Hematopoietic multipotent progenitor cell treated with erythropoietin and hydrocortisone succinate and interleukin-3 and kit ligand, for 8 days (in vitro differentiated cells): ENCODE measurements around the gene SOCS1.

ENCODE experiments used
- DNase-seq: peaks from one replicate; pipeline ENCODE4 v3.0.0-alpha.2; 2015

SOCS1 gene

GRCh38 chr16:11259655-11260595 lies 3.9 kb upstream of the SOCS1 start:
- no peak for DNase-seq

GRCh38 chr16:11258553-11259492 lies 2.8 kb upstream of the SOCS1 start:
- peak; percentile 37 for DNase-seq

DNA sequence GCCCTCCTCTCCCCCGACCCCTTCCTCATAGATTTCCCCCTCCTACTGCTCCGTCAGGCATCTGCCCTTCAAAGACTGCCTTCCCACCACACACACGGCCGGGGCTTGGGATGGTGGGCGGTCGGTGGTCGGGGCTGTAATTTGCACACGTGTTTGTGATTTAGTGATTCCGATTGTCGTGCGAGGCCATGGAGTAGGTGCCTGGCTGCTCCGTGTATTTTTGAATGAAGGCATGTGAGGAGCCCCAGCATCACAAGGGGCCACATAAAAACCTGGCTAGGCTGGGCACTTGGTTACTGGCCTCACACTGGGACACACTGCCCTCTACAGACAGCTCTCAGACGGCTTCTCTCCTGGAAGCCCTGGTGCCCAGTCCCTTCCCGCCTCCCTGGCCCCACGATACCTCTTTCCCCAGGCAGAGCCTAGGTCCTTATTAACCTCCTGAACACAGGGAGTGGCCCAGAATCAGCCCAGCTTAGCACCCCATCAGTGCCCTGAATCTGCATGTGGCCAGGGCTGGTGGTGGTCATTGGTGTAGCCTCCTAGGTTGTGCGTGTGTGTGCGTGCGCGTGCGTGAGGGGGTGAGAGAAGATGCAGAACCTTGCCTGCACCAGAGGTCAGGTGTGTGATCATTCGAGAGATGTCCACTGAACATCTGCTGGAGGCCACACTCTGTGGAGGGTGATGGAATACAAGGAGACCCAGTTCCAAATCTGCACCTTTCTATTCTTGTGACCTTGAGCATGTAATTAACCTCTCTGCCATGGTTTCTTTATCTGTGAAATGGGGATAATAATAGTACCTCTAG lies 1.3 kb upstream of the SOCS1 start:
- peak; percentile 89 for DNase-seq

DNA sequence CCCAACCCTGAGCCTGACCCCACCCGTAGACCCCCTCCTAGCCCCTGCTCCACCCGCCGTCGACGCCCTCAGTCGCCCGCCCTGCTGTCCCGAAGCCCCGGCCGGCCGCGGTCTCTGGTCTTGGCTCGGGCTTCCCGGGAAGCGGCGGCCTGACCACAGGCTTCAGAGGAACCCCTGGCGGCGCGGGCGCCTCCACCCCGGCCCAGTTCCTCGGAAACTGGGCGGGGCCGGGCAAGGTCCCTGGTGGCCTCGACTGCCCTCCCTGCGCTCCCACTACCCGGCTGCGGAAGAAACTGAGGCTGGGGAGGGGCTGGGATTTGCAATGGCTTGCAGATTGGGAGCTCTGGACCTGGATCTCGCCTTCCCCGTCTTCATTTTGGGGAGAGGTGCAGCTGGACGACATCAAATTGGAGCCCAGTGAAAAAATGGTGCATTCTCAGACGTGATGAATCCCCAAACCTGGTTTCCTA lies 692 bp upstream of the SOCS1 start:
- DNase-seq: no peak

DNA sequence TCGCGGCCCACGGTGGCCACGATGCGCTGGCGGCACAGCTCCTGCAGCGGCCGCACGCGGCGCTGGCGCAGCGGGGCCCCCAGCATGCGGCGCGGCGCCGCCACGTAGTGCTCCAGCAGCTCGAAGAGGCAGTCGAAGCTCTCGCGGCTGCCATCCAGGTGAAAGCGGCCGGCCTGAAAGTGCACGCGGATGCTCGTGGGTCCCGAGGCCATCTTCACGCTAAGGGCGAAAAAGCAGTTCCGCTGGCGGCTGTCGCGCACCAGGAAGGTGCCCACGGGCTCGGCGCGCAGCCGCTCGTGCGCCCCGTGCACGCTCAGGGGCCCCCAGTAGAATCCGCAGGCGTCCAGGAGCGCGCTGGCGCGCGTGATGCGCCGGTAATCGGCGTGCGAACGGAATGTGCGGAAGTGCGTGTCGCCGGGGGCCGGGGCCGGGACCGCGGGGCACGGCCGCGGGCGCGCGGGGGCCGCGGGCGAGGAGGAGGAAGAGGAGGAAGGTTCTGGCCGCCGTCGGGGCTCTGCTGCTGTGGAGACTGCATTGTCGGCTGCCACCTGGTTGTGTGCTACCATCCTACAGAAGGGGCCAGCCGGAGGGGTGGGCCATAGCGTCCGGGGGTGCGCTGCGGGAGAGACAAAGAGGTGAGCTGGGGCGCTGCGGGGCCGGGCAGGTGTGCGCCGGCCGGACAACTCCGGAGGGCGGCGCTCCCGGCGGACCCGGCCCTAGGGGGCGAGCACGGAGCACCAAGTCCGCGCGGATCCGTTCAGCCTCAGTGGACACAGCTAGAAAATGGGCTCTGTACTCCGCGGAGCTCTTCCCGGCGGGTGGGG lies 879 bp downstream of the SOCS1 start:
- DNase-seq: peak; percentile 50

- no peak for DNase-seq
These were observed 1.8 kb downstream of the SOCS1 start for GRCh38 chr16:11253995-11254912.

- no peak for DNase-seq
These were observed 2.7 kb downstream of the SOCS1 start for GRCh38 chr16:11253009-11253994.

- no peak for DNase-seq
These were observed 3.5 kb downstream of the SOCS1 start for GRCh38 chr16:11252482-11252931.

DNA sequence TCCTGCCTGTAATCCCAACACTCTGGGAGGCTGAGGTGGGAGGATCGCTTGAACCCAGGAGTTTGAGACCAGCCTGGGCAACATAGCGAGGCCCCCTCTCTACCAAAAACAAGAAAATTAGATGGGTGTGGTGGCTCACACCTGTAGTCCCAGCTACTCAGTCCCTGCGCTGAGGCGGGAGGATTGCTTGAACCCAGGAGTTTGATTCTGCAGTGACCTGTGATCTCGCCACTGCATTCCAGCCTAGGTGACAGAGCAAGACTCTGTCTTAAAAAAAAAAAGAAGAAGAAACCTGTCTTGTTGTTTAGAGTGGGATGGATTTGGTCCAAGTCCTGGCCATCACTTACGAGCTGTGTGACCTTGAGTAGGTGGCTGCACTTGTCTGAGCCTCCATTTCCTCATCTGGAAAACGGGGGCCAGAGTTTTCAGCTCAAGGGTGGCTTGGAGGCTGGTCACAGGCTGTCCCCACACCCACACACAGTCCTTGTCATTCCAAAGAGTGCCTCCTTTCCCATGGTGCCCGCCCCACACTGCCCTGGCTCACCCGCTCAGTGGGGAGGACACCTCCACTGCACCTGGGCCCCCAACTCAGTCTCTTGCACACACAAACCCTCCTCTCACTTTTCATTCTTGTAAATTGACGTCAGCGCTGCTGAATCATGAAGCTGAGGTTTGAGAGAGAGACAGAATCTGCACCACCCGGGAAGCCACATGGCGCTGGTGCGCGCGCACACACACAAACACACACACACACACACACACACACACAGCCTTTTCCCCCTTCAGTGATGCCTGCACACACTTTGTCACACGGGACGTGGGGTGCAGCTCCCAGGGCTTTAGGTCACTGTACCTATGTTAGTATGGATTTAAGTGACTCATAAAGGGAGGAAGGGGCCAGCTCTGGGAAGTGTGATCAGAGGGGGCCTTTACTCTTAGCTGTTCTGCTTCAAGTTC lies 4.2 kb downstream of the SOCS1 start:
- no peak for DNase-seq

DNA sequence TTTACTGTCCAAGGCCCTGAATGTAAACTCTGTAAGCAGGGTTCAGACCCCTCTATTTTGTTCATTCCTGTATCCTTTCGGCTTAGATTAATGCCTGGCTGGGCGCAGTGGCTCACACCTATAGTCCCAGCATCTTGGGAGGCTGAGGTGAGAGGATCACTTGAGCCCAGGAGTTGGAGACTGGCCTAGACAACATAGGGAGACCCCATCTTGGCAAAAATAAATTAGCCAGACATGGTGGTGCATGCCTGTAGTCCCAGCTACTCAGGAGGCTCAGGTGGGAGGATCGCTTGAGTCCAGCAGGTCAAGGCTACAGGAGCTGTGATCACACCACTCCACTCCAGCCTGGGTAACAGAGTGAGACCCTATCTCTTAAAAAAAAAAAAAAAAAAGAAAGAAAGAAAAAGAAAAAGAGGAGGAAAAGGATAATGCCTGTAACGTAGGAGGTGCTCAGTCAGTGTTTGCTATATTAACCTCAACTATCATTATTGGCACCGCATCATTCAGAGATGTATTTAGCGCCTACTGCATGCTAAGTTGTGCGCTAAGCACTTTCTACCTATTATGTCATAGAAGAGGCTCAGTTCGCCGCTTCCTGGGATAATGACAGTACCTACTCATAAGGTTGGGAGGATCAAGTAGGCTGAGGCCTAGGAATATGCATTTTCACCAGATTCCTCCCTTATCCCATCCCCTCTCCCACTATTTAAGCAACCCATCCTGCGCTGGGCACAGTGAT lies 5.0 kb downstream of the SOCS1 start:
- no peak for DNase-seq

DNA sequence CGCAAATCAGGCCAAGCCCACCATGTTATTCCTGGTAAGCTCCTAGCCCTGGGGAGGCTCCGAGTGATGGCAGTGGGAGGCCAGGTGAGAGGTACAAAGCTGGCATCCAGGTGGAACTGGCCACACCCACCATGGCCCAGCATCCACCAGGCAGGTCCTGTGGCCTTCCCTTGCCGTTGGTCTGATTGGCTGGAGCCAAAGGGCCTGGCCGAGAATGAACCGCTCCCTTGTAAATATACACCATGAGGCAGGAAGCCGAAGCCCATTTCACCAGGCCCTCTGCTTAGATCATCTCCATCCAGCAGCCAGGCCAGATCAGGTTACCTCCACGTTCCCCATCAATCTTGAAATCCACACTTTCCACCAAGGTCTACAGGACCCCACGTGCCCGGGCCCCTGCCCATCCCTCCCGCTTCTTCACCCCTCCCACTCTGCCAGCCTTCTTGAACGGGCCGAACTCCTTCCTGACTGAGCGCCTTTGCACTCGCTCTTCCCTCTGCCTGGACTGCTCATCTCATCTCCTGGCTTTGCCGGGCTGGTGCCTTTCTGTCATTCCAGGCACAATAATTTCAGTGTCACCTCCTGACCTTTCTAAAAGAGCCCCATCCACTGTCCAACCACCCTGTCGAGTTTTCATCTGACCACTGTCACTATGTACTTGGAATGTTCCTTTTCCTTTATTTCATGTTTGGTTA lies 5.8 kb downstream of the SOCS1 start:
- DNase-seq: no peak

GRCh38 chr16:11249233-11250061 lies 6.6 kb downstream of the SOCS1 start:
- DNase-seq: no peak

DNA sequence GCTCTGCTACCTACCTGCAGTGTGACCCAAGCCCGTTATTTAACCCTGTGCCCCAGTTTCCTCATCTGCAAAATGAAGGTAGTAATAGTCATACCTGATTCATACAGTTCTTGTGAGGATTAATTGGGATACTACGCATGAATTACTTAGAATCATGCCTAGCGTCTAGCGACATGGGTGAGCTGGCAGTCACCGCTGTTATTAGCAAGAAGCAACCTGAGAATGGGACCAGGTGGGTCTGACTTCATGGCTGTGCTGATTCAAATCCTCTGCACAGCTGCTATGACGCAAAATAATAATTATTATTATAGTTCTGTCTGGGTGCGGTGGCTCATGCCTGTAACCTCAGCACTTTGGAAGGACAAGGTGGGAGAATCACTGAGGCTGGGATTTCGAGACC lies 7.9 kb downstream of the SOCS1 start:
- DNase-seq: no peak

- DNase-seq: no peak
These were observed 10.0 kb downstream of the SOCS1 start for GRCh38 chr16:11245988-11246387.

GRCh38 chr16:11245222-11245737 lies 10.7 kb downstream of the SOCS1 start:
- no peak for DNase-seq
